Peyer's patch (tissue), 4 donors: Measurements from ENCODE around the gene C12orf43. TPM values are rescaled to one million over a fixed set of nuclear protein-coding genes. Genes with fewer than 3 reads are reported as not detected.

Experiments used
- DNase-seq, 3 donors: peaks; one replicate each; pipeline ENCODE4 v3.0.0-alpha.2; 2017 to 2019
- H3K27ac ChIP-seq, 4 donors: fragments of 200-600 bp; sonication (generic); one replicate each; pipeline ENCODE4 v1.5.1; 2016 to 2019
- H3K27me3 ChIP-seq, 2 donors: fragments of 200-600 bp; sonication (generic); one replicate each; pipeline ENCODE4 v1.5.1; 2019
- H3K36me3 ChIP-seq, 3 donors: fragments of 200-600 bp; sonication (generic); one replicate each; pipeline ENCODE4 v1.5.1; 2016 to 2019
- H3K4me1 ChIP-seq, 4 donors: fragments of 200-600 bp; sonication (generic); one replicate each; pipeline ENCODE4 v1.5.1; 2016 to 2019
- H3K4me3 ChIP-seq, 4 donors: fragments of 200-600 bp; sonication (generic); 1 replicate in 3 of 4; 2 replicates in 1 of 4; pipeline ENCODE4 v1.5.1; 2016 to 2019; ENCODE audit warnings: mild to moderate bottlenecking in 1 of 4
- H3K9me3 ChIP-seq, 4 donors: fragments of 200-600 bp; sonication (generic); one replicate each; pipeline ENCODE4 v1.5.1; 2016 to 2019; ENCODE audit warnings: mild to moderate bottlenecking in 1 of 4
- POLR2A ChIP-seq, 2 donors: fragments of 450-650 bp; IDR thresholded peaks; one replicate each; pipeline ENCODE4 v1.5.1; 2017; ENCODE audit warnings: antibody characterized with exemption in 2 of 2, mild to moderate bottlenecking in 2 of 2, moderate library complexity in 2 of 2
- total RNA-seq, 4 donors: library from RNA; depleted of rRNA; stranded (reverse); fragments of >200 nt; gene quantifications; one replicate each; pipeline ENCODE4 v1.1.0, GENCODE V29; 2016
- TF ChIP-seq, protein P1 (sequence below), 6 experiments: fragments of 450-650 bp in 4 of 6; fragments of 200-600 bp in 2 of 6; sonication (generic) in 1 of 6; IDR thresholded peaks; one replicate each; pipeline ENCODE4 v1.5.1; 2017 to 2019; ENCODE audit warnings: antibody characterized with exemption in 6 of 6, mild to moderate bottlenecking in 3 of 6, moderate library complexity in 1 of 6

Gene C12orf43
- total RNA-seq, 4 donors from 2014 or later: 7.6 to 16.5 (median 12.0) TPM

DNA sequence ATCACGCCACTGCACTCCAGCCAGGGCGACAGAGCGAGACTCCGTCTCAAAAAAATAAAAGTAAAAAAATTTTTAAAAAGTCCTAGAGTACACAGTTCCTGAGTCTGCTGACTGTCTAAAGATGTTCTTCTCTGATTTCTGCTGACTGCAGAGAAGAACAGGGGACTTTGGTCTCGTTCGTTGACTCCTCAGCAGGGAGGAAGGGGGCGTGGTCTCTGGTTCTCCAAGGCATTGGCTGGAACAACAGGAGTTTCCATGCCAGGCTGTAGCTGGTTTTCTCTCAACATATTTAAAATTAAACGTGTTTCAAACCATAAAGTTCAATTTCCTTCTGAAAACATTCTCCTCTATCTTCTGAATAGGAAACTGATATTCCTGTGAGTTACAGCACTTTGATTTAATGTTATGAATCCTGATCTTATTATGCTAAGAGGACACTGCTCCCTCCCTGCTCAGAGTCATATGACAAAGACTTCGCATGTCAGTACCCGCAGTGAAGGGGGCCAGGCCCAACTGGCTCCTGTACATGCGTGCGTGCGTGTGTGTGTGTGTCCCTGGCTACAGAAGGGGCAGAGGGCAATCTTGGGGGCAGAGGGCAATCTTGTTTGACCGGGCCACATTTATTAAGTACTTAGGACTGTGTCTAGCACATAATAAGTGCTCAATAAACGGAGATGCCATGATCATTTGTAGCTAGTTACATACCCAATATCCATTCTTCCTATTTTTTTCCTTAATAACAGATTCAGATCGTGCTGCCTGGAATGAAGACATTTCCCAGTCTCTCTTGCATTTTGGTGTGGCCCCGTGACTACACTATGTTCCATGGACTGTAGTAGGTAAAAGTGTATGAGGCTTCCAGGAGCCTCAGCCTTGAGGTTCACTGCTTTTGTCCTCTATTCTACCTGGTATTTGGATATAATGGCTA is 54.4 kb downstream of the C12orf43 start:
- Histone ChIP-seq H3K9me3 (no peaks in the 10 kb centered on the region), H3K27ac (peak overlapping the region in 3 of 4 donors; percentile 53 to 90 (median 89)), H3K36me3 (no peaks in the 10 kb centered on the region), H3K27me3 (no peaks in the 10 kb centered on the region), H3K4me1 (peaks cover 0 to 19% (median 5%) of the 10 kb centered on the region in 4 donors), H3K4me3 (peak overlapping the region in 2 of 4 donors; percentile 14 to 20)
- DNase-seq: peak in 2 of 3 donors; percentile 87 to 93
- TF ChIP-seq, protein P1, sequence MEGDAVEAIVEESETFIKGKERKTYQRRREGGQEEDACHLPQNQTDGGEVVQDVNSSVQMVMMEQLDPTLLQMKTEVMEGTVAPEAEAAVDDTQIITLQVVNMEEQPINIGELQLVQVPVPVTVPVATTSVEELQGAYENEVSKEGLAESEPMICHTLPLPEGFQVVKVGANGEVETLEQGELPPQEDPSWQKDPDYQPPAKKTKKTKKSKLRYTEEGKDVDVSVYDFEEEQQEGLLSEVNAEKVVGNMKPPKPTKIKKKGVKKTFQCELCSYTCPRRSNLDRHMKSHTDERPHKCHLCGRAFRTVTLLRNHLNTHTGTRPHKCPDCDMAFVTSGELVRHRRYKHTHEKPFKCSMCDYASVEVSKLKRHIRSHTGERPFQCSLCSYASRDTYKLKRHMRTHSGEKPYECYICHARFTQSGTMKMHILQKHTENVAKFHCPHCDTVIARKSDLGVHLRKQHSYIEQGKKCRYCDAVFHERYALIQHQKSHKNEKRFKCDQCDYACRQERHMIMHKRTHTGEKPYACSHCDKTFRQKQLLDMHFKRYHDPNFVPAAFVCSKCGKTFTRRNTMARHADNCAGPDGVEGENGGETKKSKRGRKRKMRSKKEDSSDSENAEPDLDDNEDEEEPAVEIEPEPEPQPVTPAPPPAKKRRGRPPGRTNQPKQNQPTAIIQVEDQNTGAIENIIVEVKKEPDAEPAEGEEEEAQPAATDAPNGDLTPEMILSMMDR (IDR thresholded peaks at IDR 0.05): no peak
- TF ChIP-seq POLR2A (IDR thresholded peaks at IDR 0.05): peak; percentile 43 to 55

DNA sequence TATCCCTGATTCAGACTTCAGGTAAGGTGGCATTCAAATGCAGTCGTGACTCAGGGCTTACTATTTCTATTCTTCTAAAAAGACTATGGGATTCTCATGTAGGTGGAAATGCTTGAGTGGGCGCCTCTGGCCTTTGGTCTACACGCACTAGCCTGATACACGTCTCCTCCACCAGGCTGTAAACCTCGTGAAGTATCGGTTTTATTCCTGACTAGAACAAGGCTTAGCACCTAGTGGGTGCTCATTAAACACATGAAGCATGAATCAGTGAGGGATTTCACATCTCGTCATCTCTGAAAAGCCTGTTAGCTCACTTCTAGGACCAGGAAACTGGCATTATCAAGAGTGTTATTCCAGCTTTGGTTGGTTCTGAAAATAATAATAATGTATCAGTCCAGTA is 55.6 kb downstream of the C12orf43 start:
- DNase-seq: no peak
- peak overlapping the region in 3 of 4 donors; percentile 53 to 90 (median 89) for H3K27ac ChIP-seq
- H3K4me1 ChIP-seq: peaks cover 0 to 25% (median 5%) of the 10 kb centered on the region in 4 donors
- H3K36me3 ChIP-seq: no peaks in the 10 kb centered on the region
- H3K27me3 ChIP-seq: no peaks in the 10 kb centered on the region
- H3K9me3 ChIP-seq: no peaks in the 10 kb centered on the region
- no peak overlapping the region for H3K4me3 ChIP-seq
- TF ChIP-seq POLR2A (IDR thresholded peaks at IDR 0.05): no peak
- TF ChIP-seq, protein P1 (IDR thresholded peaks at IDR 0.05): peak in 1 of 6 experiments; percentile 26

DNA sequence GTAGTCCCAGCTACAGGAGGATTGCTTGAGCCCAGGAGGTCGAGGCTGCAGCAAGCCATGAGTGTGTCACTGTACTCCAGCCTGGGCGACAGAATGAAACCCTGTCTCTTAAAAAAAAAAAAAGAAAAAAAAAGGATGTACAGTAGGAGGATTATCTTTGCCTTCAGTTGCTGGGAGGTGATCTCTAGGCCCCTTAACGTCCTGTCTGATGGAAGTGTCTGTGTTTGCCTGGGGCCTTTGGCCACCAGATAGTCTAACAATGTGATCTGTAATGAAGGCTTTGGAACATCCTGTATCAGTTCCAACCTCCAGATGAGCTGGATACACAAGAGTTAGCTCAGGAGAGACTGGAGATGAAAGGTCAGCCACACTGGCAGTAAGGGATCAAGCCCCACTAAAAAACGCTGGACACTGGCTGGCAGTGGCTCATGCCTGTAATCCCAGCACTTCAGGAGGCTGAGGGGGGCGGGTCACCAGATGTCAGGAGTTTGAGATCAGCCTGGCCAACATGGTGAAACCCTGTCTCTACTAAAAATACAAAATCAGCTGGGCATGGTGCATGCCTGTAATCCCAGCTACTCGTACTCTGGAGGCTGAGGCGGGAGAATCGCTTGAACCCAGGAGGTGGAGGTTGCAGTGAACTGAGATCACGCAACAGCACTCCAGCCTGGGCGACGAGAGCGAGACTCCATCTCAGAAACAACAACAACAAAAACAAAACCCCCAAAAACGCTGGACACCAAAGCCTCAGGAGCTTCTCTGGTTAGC is 57.0 kb downstream of the C12orf43 start:
- DNase-seq: peak in 1 of 3 donors; percentile 68
- TF ChIP-seq POLR2A (IDR thresholded peaks at IDR 0.05): no peak
- TF ChIP-seq, protein P1 (IDR thresholded peaks at IDR 0.05): no peak
- Histone ChIP-seq H3K36me3 (no peaks in the 10 kb centered on the region), H3K4me3 (peak overlapping the region in 2 of 4 donors; percentile 2 to 3), H3K4me1 (peaks cover 0 to 25% (median 5%) of the 10 kb centered on the region in 4 donors), H3K27me3 (no peaks in the 10 kb centered on the region), H3K9me3 (no peaks in the 10 kb centered on the region), H3K27ac (peak overlapping the region in 3 of 4 donors; percentile 72 to 90 (median 89))

DNA sequence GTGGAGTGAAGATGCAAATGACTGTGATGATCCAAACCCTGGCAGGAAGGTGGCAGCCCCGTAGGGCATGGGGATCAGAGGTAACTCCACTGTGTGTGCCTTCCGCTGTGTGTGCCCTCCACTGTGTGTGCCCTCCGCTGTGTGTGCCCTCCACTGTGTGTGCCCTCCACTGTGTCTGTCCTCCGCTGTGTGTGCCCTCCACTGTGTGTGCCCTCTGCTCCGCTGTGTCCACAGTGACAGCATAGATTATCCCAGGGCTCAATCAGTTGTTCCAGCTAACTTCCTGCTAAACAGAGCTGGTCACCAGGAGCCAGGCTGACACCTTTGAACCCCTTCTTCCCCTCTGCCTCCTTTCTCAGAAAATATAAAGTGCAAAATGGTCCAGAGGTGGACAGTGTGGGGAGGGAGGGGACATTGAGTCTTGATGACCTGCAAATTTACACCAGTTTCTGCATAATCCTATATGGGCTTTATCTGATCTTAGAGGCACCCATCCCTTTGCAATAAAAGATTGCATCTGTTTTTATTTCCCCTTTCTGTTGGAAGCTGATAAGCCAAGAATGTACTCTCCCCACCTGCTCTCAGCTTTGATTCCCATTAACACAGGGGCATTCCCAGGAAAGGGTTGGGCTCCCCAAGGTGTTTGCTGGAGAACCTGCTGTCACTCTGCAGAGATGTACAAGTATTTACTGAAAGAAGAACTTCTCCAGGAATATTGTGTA is 59.5 kb downstream of the C12orf43 start:
- peak overlapping the region in 3 of 4 donors; percentile 59 to 90 (median 89) for H3K27ac ChIP-seq
- H3K36me3 ChIP-seq: no peaks in the 10 kb centered on the region
- no peak overlapping the region for H3K4me3 ChIP-seq
- DNase-seq: peak in 2 of 3 donors; percentile 76 to 77
- no peaks in the 10 kb centered on the region for H3K27me3 ChIP-seq
- peaks cover 0 to 25% (median 2%) of the 10 kb centered on the region in 4 donors for H3K4me1 ChIP-seq
- TF ChIP-seq POLR2A (IDR thresholded peaks at IDR 0.05): no peak
- TF ChIP-seq, protein P1 (IDR thresholded peaks at IDR 0.05): no peak
- no peaks in the 10 kb centered on the region for H3K9me3 ChIP-seq

DNA sequence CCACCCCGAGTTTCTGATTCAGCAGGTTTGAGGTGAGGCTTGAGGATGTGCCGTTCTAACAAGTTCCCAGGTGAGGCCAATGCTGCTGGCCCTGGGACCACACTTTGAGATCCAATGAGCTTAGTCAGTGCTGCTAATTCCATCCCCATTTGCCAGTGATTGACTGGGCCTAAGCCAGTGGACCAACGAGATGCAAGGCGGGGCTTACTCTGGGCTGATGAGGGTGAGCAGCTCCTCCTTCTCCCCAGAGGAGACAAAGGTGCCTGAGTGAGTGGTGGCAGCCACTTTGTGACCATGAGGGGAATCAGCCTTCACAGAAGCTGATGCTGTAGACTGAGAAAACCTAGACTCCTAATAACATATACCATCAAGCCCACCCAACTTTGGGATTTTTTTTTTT is 61.1 kb downstream of the C12orf43 start:
- DNase-seq: peak in 1 of 3 donors; percentile 53
- no peak overlapping the region for H3K4me3 ChIP-seq
- peak overlapping the region in 1 of 4 donors; percentile 43 for H3K27ac ChIP-seq
- H3K36me3 ChIP-seq: no peaks in the 10 kb centered on the region
- H3K9me3 ChIP-seq: no peaks in the 10 kb centered on the region
- H3K4me1 ChIP-seq: peaks cover 0 to 25% (median 2%) of the 10 kb centered on the region in 4 donors
- no peaks in the 10 kb centered on the region for H3K27me3 ChIP-seq
- no peak for TF ChIP-seq POLR2A (IDR thresholded peaks at IDR 0.05)
- TF ChIP-seq, protein P1 (IDR thresholded peaks at IDR 0.05): no peak
